HL-60 (cell line): Measurements from ENCODE around the gene FANCG.

ENCODE experiments used
- DNase-seq, 2 experiments: peaks; one replicate each; pipeline ENCODE4 v3.0.0-alpha.2; 2010 to 2020; ENCODE audit warnings: low read depth in 1 of 2, low spot score in 1 of 2
- H3K27ac ChIP-seq: fragments of 250-450 bp; sonication (Bioruptor Pico); replicated peaks from 2 replicates; pipeline ENCODE4 v1.5.1; 2020; ENCODE audit warnings: mild to moderate bottlenecking, moderate library complexity
- H3K27me3 ChIP-seq: fragments of 250-450 bp; sonication (Bioruptor Pico); 2 replicates; pipeline ENCODE4 v1.5.1; 2021; ENCODE audit warnings: mild to moderate bottlenecking, moderate library complexity; ENCODE audit not compliant: insufficient read depth, poor library complexity, severe bottlenecking
- H3K4me3 ChIP-seq: replicated peaks from 2 replicates; pipeline ENCODE4 v1.5.1; 2011; ENCODE audit warnings: mild to moderate bottlenecking, control low read depth, low read length; ENCODE audit not compliant: insufficient read depth
- GABPA ChIP-seq: IDR thresholded peaks from 2 replicates; pipeline ENCODE4 v1.6.1; 2012; ENCODE audit warnings: low read depth
- POLR2AphosphoS5 ChIP-seq: IDR thresholded peaks from 2 replicates; pipeline ENCODE4 v1.6.1; 2012; ENCODE audit warnings: low read depth
- REST ChIP-seq: IDR thresholded peaks from 2 replicates; pipeline ENCODE4 v1.6.1; 2012; ENCODE audit warnings: low read depth; ENCODE audit not compliant: insufficient replicate concordance
- SPI1 ChIP-seq: IDR thresholded peaks from 2 replicates; pipeline ENCODE4 v1.6.1; 2012; ENCODE audit warnings: low read depth, mild to moderate bottlenecking, borderline replicate concordance
- TF ChIP-seq, protein P1 (sequence below): IDR thresholded peaks from one replicate; pipeline ENCODE4 v1.5.1; 2011; ENCODE audit warnings: low read length, control low read depth, inconsistent platforms; ENCODE audit not compliant: insufficient read depth

The FANCG gene

GRCh38 chr9:35078066-35078465 lies 1.7 kb downstream of the FANCG start:
- no peak overlapping the region; the same call in 1 of the 2 replicates for H3K27ac ChIP-seq
- H3K4me3 ChIP-seq, result peak overlapping the region; percentile 73; the same call in 1 of the 2 replicates
- no peaks in the 10 kb centered on the region for H3K27me3 ChIP-seq
- no peak for DNase-seq
- no peak for TF ChIP-seq GABPA
- TF ChIP-seq SPI1, result no peak
- TF ChIP-seq, protein P1, sequence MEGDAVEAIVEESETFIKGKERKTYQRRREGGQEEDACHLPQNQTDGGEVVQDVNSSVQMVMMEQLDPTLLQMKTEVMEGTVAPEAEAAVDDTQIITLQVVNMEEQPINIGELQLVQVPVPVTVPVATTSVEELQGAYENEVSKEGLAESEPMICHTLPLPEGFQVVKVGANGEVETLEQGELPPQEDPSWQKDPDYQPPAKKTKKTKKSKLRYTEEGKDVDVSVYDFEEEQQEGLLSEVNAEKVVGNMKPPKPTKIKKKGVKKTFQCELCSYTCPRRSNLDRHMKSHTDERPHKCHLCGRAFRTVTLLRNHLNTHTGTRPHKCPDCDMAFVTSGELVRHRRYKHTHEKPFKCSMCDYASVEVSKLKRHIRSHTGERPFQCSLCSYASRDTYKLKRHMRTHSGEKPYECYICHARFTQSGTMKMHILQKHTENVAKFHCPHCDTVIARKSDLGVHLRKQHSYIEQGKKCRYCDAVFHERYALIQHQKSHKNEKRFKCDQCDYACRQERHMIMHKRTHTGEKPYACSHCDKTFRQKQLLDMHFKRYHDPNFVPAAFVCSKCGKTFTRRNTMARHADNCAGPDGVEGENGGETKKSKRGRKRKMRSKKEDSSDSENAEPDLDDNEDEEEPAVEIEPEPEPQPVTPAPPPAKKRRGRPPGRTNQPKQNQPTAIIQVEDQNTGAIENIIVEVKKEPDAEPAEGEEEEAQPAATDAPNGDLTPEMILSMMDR, result no peak
- TF ChIP-seq POLR2AphosphoS5, result no peak
- no peak for TF ChIP-seq REST

GRCh38 chr9:35076848-35077247 lies 2.9 kb downstream of the FANCG start:
- no peaks in the 10 kb centered on the region for H3K27me3 ChIP-seq
- DNase-seq, result no peak
- no peak overlapping the region for H3K27ac ChIP-seq
- no peak for TF ChIP-seq SPI1
- TF ChIP-seq, protein P1, result no peak
- no peak for TF ChIP-seq GABPA
- TF ChIP-seq POLR2AphosphoS5, result no peak
- TF ChIP-seq REST, result no peak
- no peak overlapping the region for H3K4me3 ChIP-seq

GRCh38 chr9:35075358-35075757 lies 4.4 kb downstream of the FANCG start:
- Histone ChIP-seq H3K4me3 (no peak overlapping the region), H3K27me3 (no peaks in the 10 kb centered on the region), H3K27ac (no peak overlapping the region)
- TF ChIP-seq GABPA (no peak), SPI1 (no peak), REST (no peak), POLR2AphosphoS5 (no peak)
- TF ChIP-seq, protein P1, result no peak
- no peak for DNase-seq
